Fibroblast of skin of right quadriceps (primary cell): ENCODE results near the gene OR7D2.

Experiments
- DNase-seq: peaks from one replicate; pipeline ENCODE4 v3.0.0-alpha.2; 2013

Gene OR7D2

DNA sequence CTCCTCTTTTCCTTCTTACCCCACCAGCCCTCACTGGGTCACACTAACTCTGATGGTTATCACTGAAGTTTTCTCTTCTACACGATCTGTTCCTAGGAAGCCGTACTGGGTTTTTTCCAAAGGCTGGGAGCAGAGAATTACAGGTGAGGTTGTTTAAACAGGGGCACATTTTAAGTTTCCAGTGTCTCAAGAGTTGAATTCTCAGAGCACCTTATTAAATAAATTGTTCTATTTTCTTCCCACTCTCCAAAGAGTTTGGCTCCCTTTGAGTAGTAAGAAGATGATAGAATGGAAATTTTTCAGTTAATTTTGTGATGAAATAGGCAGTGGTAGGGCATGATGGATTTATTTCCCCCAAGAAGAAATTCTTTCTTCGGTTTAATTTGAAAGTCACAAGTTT lies 40.7 kb downstream of the OR7D2 start, which contains the start of gene OR7D4:
Gene OR7D4, minus strand, starts transcription at position 101 of the 400 bp plus-strand sequence. CDS start 4,752 bp downstream, outside the sequence.
- no peak for DNase-seq
